Activated CD4-positive, CD25-positive, alpha-beta regulatory T cell treated with anti-CD3 and anti-CD28 coated beads, Interleukin-2, amount 50 U/mL, for 24 hours (primary cell): Measurements from ENCODE around the gene KIAA0232.
"Not testable (repeated sequence)": the region's sequence is repeated elsewhere in the genome, so short reads cannot be mapped to it uniquely, and the experiment has no call there.

Experiments used
- ATAC-seq, 2 donors: fragments of 150-1000 bp; cut with Tn5 transposase; one replicate each; pipeline ENCODE4 v1.10.0; 2021; ENCODE audit warnings: mild to moderate bottlenecking in 1 of 2, moderate library complexity in 1 of 2

KIAA0232 gene

GRCh38 chr4:6808259-6808658 lies 25.7 kb downstream of the KIAA0232 start:
- ATAC-seq: no peak

DNA sequence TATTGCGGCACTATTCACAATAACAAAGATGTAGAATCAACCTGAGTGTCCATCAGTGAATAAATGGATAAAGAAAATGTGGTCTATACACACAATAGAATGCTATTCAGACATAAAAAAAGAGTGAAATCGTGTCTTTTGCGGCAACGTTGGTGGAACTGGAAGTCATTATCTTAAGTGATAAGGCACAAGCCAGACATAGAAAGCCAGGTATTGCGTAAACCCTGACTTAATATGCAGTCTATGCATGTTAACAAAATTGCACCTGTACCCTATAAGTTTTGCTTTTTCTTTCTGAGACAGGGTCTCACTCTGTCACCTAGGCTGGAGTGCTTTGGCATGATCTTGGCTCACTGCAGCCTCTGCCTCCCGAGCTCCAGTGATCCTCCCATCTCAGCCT lies 28.6 kb downstream of the KIAA0232 start:
- ATAC-seq: no peak

DNA sequence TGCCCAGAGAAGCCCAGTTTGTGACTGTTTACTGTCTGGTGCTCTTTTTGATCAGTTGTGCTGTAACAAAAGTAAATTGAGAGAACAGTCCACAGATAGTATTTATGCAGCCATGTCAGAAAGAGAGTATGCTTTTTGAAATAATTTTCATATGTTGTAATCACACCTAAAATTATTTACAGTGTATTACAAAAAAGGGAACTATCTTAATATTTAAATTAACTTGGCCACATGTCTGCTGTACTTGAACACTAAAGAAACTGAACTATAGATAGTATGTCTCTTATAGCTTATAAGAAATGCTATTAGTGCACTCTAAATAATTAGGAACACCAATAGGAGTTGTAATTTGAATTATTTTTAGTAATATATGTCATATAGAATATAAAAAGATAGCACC lies 30.2 kb downstream of the KIAA0232 start:
- no peak for ATAC-seq

- no peak for ATAC-seq
These were observed 31.2 kb downstream of the KIAA0232 start for GRCh38 chr4:6813725-6814124.

DNA sequence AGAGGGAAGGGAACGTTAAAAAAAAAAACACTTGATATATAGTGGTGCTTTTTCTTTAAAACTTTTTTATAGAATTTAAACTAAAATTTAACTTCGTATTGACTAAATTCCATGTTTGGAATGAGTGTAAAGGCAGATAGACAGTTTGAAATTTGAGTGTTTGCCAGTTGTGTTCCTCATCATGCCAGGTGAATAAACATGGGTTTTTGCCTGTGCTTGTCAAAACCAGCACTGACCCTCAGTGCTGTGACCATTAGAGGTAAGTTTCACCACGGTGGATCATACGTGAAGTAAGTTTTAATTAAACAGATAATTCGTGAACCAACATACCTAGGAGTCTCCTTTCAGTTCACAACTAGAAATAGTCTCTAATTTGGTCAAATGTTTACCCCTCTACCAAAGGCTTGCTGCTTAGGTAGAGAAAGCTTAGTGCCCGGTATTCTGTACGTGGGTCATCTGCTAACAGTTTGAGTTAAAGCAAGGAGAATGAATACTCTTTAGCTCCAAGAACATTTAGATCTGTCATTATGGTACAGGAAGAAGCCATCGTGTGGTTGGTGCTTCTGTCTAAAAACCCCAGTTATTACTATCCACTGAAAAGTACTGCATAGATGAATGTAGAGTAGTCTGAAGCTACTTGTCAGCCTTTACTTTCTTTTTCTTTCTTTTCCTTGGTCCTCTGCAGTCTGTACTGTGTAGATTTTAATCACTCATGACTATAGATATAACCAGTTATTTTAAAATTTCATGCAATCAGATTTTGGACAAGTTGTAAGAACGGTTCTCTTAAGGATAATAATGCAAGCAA lies 32.7 kb downstream of the KIAA0232 start:
- peak in 1 of 2 donors; percentile 33 for ATAC-seq

DNA sequence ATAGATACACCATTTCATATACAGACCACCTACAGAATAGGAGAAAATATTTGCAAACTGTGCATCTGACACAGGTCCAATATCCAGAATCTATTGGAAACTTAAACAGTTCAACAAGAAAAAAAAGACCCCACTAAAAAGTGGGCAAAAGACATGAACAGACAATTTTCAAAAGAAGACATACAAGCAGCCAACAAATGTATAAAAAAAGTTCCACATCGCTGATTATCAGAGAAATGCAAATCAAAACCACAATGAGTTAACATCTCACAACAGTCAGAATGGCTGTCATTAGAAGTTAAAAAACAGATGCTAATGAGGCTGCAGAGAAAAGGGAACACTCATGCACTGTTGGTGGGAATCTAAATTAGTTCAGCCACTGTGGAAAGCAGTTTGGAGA lies 36.8 kb downstream of the KIAA0232 start:
- no peak for ATAC-seq

DNA sequence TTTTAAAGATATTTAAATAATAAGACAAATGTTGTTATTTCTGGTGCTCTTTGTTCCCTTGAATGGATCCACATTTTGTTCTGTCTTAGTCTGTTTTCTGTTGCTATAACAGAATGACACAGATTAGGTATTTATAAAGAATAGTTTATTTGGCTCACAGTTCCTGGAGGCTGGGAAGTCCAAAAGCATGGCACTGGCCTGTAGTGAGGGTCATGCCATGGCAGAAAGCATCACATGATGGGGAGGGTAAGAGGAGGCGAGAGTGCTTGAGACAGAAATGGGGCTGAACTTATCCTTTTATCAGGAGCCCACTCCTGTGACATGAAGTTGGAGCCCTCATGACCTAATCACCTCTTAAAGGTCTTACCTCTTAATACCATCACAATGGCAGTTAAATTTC lies 38.2 kb downstream of the KIAA0232 start:
- no peak for ATAC-seq

- ATAC-seq: no peak
These were observed 41.5 kb downstream of the KIAA0232 start for GRCh38 chr4:6824071-6824470.

GRCh38 chr4:6824772-6825402 lies 42.4 kb downstream of the KIAA0232 start:
- no peak for ATAC-seq

- peak in 1 of 2 donors; percentile 36 for ATAC-seq
These were observed 42.9 kb downstream of the KIAA0232 start for GRCh38 chr4:6825403-6825802.

GRCh38 chr4:6826781-6827508 lies 44.4 kb downstream of the KIAA0232 start:
- no peak for ATAC-seq

DNA sequence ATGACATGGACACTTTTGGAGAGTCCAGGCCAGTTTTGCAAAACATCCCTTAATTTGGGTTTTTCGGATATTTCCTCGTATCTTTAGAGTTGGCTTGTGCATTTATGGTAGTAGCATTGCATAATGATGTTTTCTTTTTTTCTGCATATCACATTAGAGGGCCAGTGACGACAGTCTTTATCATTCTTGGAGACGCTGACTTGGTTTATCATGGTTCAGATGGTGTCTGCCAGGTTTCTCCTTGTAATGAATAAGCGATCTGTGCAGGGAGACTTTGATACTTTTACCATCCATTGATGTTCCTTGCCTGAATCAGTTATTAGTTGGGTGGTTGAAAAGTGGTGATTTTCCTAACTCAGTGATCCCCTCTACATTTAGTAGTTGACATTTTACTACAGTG lies 46.6 kb downstream of the KIAA0232 start:
- ATAC-seq: no peak

DNA sequence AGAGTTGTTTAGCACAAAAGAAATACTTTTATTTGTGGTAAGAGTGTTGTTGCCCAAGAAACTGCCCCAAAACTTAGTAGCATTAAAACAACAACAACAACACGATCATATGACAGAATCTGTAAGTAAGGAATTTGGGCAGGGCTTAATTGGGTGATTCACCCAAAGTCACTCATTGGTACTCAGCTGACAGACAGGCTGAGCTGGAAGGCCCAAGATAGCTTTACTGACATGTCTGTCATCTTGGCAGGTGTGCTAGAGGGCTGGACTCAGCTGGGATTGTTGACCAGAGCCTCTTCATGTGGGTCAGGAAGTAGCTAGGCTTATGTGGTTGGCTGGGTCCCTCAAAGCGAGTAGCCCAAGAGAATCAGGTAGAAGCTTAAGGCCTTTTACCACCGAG lies 52.3 kb downstream of the KIAA0232 start:
- ATAC-seq: no peak

DNA sequence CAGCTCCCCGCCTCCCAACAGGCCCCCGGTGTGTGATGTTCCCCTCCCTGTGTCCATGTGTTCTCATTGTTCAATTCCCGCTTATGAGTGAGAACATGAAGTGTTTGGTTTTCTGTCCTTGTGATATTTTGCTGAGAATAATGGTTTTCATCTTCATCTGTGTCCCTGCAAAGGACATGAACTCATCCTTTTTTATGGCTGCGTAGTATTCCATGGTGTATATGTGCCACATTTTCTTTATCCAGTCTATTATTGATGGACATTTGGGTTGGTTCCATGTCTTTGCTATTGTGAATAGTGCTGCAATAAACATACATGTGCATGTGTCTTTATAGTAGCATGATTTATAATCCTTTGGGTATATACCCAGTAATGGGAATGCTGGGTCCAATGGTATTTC lies 53.1 kb downstream of the KIAA0232 start:
- not testable (repeated sequence) for ATAC-seq

DNA sequence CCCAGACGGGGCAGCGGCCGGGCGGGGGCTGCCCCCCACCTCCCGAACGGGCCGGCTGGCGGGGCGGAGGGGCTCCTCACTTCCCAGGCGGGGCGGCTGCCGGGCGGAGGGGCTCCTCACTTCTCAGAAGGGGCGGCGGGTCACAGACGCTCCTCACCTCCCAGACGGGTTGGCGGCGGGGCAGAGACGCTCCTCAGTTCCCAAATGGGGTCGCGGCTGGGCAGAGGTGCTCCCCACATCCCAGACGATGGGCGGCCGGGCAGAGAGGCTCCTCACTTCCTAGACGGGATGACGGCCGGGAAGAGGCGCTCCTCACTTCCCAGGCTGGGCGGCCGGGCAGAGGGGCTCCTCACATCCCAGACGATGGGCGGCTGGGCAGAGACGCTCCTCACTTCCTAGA lies 54.6 kb downstream of the KIAA0232 start:
- ATAC-seq: not testable (repeated sequence)

GRCh38 chr4:6839579-6839978 lies 57.1 kb downstream of the KIAA0232 start:
- ATAC-seq: no peak

DNA sequence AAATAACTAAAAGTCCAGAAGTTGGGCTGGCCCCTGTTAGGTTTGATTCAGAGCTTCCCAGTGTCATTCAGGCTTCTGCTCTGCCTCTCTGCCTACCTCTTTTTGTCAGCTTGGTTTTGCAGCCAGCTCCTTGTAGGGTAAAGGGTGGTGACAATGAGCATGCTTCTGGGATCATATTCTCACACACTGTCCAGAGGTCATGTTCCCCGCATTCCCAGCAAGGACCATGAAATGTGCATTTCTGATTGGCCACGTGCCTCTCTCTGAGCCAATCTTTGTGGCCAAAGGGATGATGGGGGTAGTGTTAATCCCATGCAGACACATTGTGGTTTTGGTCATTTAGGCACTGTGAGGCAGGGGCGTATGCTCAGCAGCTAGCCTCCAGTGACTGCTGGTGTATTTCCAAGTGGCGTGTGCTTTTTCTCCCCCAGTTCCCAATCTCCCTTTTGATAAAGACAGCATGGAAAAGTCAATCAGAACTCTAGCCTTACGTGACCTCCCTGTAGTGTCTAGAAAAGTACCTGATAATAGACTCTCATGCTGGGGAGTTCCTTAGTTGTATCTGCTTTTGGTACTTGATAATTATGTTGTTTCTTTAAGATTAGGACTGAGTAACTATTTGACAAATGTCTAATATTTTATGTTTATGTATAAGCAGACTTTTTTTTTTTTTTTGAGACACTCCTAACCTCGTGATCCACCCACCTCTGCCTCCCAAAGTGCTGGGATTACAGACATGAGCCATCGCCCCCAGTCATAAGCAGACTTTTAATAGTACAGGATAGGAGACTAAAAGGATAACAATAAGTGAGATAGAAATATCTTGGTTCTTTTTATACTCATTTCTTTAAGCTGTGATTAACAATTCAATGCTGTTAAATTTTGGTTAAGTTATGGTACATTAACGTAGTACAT lies 57.8 kb downstream of the KIAA0232 start:
- ATAC-seq: no peak

DNA sequence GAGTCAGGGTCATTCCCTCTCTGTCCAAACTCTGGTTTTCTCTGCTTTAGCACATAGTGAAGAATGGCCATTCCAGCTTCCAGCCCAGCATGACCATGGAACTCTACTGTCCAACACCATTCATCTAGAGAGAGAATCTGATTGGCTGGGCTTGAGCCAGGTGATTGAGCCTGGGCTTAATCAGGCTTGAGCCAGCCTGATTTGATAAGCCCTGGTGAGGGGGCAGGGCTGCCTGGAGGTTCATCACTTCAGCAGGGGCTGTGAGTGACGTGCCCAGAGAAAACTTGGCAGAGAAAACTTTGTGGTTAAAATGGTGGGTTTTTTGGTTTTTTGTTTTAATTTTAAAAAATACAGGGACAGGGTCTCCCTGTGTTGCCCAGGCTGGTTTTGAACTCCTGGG lies 62.5 kb downstream of the KIAA0232 start:
- no peak for ATAC-seq

GRCh38 chr4:6845574-6845973 lies 63.0 kb downstream of the KIAA0232 start:
- no peak for ATAC-seq

DNA sequence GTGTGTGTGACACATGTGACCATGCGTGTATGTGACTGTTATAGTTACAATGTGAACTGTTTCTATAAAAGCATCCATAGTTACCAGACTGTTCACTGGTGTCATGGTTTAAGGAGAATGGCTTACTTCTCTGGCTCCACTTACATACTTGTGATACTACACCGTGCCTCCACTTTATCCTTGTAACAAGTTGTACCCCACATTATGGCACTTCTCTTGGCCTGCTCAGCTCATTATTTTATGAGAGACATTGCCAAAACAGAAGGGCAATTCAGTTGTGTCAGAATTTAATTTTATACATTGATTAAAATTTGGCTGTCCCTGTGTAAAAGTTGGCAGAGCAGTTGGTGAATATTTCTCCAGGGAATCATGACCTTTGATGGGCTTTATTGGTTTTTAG lies 64.7 kb downstream of the KIAA0232 start:
- no peak for ATAC-seq

- ATAC-seq: no peak
These were observed 66.3 kb downstream of the KIAA0232 start for GRCh38 chr4:6848717-6849305.

DNA sequence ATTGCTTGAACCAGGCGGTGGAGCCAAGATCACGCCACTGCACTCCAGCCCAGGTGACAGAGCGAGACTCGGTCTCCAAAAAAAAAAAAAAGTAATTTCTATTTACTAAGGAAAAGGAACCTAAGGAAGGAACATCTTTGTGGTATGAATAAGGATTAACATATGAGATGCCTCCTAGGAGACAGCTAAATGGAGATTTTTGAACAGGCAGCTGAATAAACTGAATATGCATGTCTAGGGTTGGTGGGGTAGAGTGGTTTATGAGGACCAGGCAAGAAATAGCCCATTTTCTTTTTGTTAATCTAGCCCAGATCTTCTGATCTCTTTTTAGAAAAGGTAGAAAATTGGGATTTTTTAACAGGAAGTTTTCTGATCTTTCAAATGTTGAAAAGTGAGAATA lies 67.2 kb downstream of the KIAA0232 start:
- no peak for ATAC-seq
